Stimulated activated CD8-positive, alpha-beta memory T cell treated with anti-CD3 and anti-CD28 coated beads, Interleukin-7, amount 100 ng/mL, for 4 hours (primary cell): Measurements from ENCODE around the gene CCDC86.
A peak's percentile ranks its signal among the peaks of the same experiment; 100 is the strongest.

Experiments used
- DNase-seq, 2 donors: peaks; one replicate each; pipeline ENCODE4 v3.0.0-alpha.2; 2020; ENCODE audit warnings: low read depth in 2 of 2

The CCDC86 gene

GRCh38 chr11:60831143-60831500 is 10.8 kb upstream of the CCDC86 start:
- DNase-seq: peak; percentile 54 to 70

GRCh38 chr11:60831501-60832079 is 10.3 kb upstream of the CCDC86 start:
- DNase-seq: no peak

GRCh38 chr11:60834742-60835533 is 7.0 kb upstream of the CCDC86 start:
- no peak for DNase-seq

GRCh38 chr11:60835534-60835846 is 6.4 kb upstream of the CCDC86 start:
- DNase-seq: no peak

GRCh38 chr11:60836866-60837515 is 4.9 kb upstream of the CCDC86 start:
- DNase-seq: no peak

GRCh38 chr11:60838132-60838531 is 3.8 kb upstream of the CCDC86 start:
- DNase-seq: no peak

GRCh38 chr11:60840470-60841430 is 1.2 kb upstream of the CCDC86 start:
- DNase-seq: no peak

- DNase-seq: no peak
Observed at GRCh38 chr11:60842668-60843600, 1.0 kb downstream of the CCDC86 start.

GRCh38 chr11:60844045-60844869 is 2.3 kb downstream of the CCDC86 start:
- DNase-seq: no peak

- DNase-seq: no peak
Observed at GRCh38 chr11:60844870-60845221, 2.9 kb downstream of the CCDC86 start.

- DNase-seq: no peak
Observed at GRCh38 chr11:60845338-60845737, 3.4 kb downstream of the CCDC86 start.

- no peak for DNase-seq
Observed at GRCh38 chr11:60847281-60847680, 5.4 kb downstream of the CCDC86 start.

GRCh38 chr11:60847896-60848295 is 6.0 kb downstream of the CCDC86 start:
- DNase-seq: no peak

- DNase-seq: no peak
Observed at GRCh38 chr11:60848714-60849151, 6.8 kb downstream of the CCDC86 start.

- DNase-seq: no peak
Observed at GRCh38 chr11:60849641-60850520, 8.0 kb downstream of the CCDC86 start.

- no peak for DNase-seq
Observed at GRCh38 chr11:60851327-60852104, 9.6 kb downstream of the CCDC86 start.

GRCh38 chr11:60852117-60852981 is 10.4 kb downstream of the CCDC86 start:
- DNase-seq: no peak
